Measurements from ENCODE around the gene LRRC8B.

DNA sequence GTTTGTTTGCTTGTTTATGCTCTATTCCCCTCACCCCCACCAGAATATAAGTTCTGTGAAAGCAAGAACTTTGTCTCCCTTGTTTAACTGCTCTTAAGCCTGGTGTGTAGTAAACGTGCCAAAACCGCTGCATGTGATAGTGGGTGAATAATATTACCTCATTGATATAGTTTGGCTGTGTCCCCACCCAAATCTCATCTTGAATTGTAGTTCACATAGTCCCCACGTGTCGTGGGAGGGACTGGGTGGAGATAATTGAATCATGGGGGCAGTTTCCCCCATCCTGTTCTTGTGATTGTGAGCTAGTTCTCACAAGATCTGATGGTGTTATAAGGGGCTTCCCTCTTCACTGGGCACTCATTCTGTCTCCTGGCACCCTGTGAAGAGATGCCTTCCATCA is 7.6 kb downstream of the LRRC8B start:
- TF ChIP-seq ETV5 (CRISPR knock-in tag; IDR thresholded peaks at IDR 0.05; ENCODE audit: low read depth), result no peak
- no peak for TF ChIP-seq HDAC2 (IDR thresholded peaks at IDR 0.05)
- peak; percentile 48; the same call in 1 of the 2 replicates for TF ChIP-seq FOXM1 (IDR thresholded peaks at IDR 0.05; ENCODE audit: low read depth)
- no peak for TF ChIP-seq FOXM1 (CRISPR knock-in tag; IDR thresholded peaks at IDR 0.05; ENCODE audit: low read depth)
- no peak for TF ChIP-seq CBFA2T2 (conservative IDR thresholded peaks at IDR 0.05)
- TF ChIP-seq ZFX (CRISPR knock-in tag; IDR thresholded peaks at IDR 0.05), result no peak
